Left lobe of liver (tissue), 2 donors: ENCODE data around the gene TLR9. TPM values are rescaled to one million over a fixed set of nuclear protein-coding genes. Genes with fewer than 3 reads are reported as not detected.
"Not testable (repeated sequence)": the region's sequence is repeated elsewhere in the genome, so short reads cannot be mapped to it uniquely, and the experiment has no call there.

Experiments
- ATAC-seq: fragments of 200-7000 bp; cut with Tn5 transposase; one replicate; pipeline ENCODE4 v1.9.1; 2020; ENCODE audit warnings: mild to moderate bottlenecking, moderate library complexity
- DNase-seq: peaks from one replicate; pipeline ENCODE4 v3.0.0-alpha.2; 2020; ENCODE audit warnings: low spot score
- total RNA-seq: library from RNA; stranded (reverse); gene quantifications from one replicate; pipeline ENCODE4 v1.2.1, GENCODE V29; 2021
- donor health status: DM: no; HTN: no; CAD: no; lungs with moderate emphysema.
- donor health status: DM: no; HTN: yes; CAD: no.

Gene TLR9
- not detected for total RNA-seq

GRCh38 chr3:52225452-52226228 is at the start of gene TLR9:
Gene TLR9, minus strand, starts transcription at chr3:52225645. Its CDS starts 116 bp downstream, at chr3:52225529.
- DNase-seq (no peak), ATAC-seq (no peak)

GRCh38 chr3:52274781-52275180 is 49.3 kb upstream of the TLR9 start:
- peak; percentile 43 for DNase-seq
- not testable (repeated sequence) for ATAC-seq

- ATAC-seq, result no peak
- DNase-seq, result no peak
Observed at GRCh38 chr3:52272831-52273230, 47.4 kb upstream of the TLR9 start.

- not testable (repeated sequence) for ATAC-seq, DNase-seq
Observed at GRCh38 chr3:52272172-52272571, 46.7 kb upstream of the TLR9 start.

GRCh38 chr3:52270252-52270754 is 44.9 kb upstream of the TLR9 start:
- ATAC-seq, result peak; percentile 33
- DNase-seq, result no peak

GRCh38 chr3:52269776-52270175 is 44.3 kb upstream of the TLR9 start:
- ATAC-seq (no peak), DNase-seq (no peak)

- no peak for DNase-seq
- ATAC-seq, result no peak
Observed at GRCh38 chr3:52268036-52268435, 42.6 kb upstream of the TLR9 start.

GRCh38 chr3:52265387-52265786 is 39.9 kb upstream of the TLR9 start:
- no peak for DNase-seq
- ATAC-seq, result no peak

GRCh38 chr3:52262447-52262846 is 37.0 kb upstream of the TLR9 start:
- ATAC-seq (no peak), DNase-seq (no peak)

GRCh38 chr3:52259448-52259847 is 34.0 kb upstream of the TLR9 start:
- no peak for DNase-seq
- ATAC-seq, result no peak

- DNase-seq (no peak), ATAC-seq (no peak)
Observed at GRCh38 chr3:52259035-52259434, 33.6 kb upstream of the TLR9 start.

- DNase-seq (no peak), ATAC-seq (no peak)
Observed at GRCh38 chr3:52257911-52258310, 32.5 kb upstream of the TLR9 start.

- no peak for ATAC-seq
- no peak for DNase-seq
Observed at GRCh38 chr3:52256622-52257021, 31.2 kb upstream of the TLR9 start.

GRCh38 chr3:52256159-52256558 is 30.7 kb upstream of the TLR9 start:
- ATAC-seq (no peak), DNase-seq (no peak)

- no peak for ATAC-seq
Observed at GRCh38 chr3:52254608-52255007, 29.2 kb upstream of the TLR9 start.

GRCh38 chr3:52253314-52254304 is 28.2 kb upstream of the TLR9 start:
- DNase-seq, result no peak
- ATAC-seq, result peak; percentile 20

More at GRCh38 chr3:52254608-52255007, 29.2 kb upstream of the TLR9 start:
- DNase-seq, result no peak

GRCh38 chr3:52250122-52250521 is 24.7 kb upstream of the TLR9 start:
- DNase-seq (no peak), ATAC-seq (no peak)

GRCh38 chr3:52249683-52250082 is 24.2 kb upstream of the TLR9 start:
- ATAC-seq, result peak; percentile 6
- no peak for DNase-seq

GRCh38 chr3:52248816-52249547 is 23.5 kb upstream of the TLR9 start:
- peak; percentile 40 for DNase-seq
- ATAC-seq, result peak; percentile 15

GRCh38 chr3:52248165-52248541 is 22.7 kb upstream of the TLR9 start:
- no peak for DNase-seq

More at GRCh38 chr3:52248165-52248541, 22.7 kb upstream of the TLR9 start:
- ATAC-seq, result no peak
